Neural cell (in vitro differentiated cells): ENCODE results near the gene PTK7. TPM values are rescaled to one million over a fixed set of nuclear protein-coding genes. Genes with fewer than 3 reads are reported as not detected.

Experiments
- H2AFZ ChIP-seq: fragments of 200-600, 300-800 bp; sonication (generic), shearing (Covaris generic); 2 replicates; pipeline ENCODE4 v1.6.0; 2014; ENCODE audit warnings: low read depth, mild to moderate bottlenecking, antibody characterized with exemption, low read length, moderate library complexity
- H3F3A ChIP-seq: fragments of 200-600 bp; shearing (Covaris generic); 2 replicates; pipeline ENCODE4 v1.6.1; 2016; ENCODE audit warnings: mild to moderate bottlenecking, moderate library complexity, mixed read lengths, antibody characterized with exemption, low read length; ENCODE audit not compliant: insufficient read depth, poor library complexity, severe bottlenecking
- H3K27ac ChIP-seq: fragments of 200-600, 300-800 bp; sonication (generic), shearing (Covaris generic); 2 replicates; pipeline ENCODE4 v1.5.1; 2014; ENCODE audit warnings: mild to moderate bottlenecking, low read length, moderate library complexity
- H3K27me3 ChIP-seq: fragments of 300-800, 200-600 bp; sonication (generic), shearing (Covaris generic); 2 replicates; pipeline ENCODE4 v1.6.0; 2014; ENCODE audit warnings: mild to moderate bottlenecking, low read depth, low read length, moderate library complexity; ENCODE audit not compliant: insufficient read depth
- H3K36me3 ChIP-seq: fragments of 300-800, 200-600 bp; sonication (generic), shearing (Covaris generic); 2 replicates; pipeline ENCODE4 v1.5.1; 2014; ENCODE audit warnings: mild to moderate bottlenecking, antibody characterized with exemption, low read length, moderate library complexity; ENCODE audit not compliant: insufficient read depth
- H3K4me2 ChIP-seq: fragments of 300-800, 200-600 bp; sonication (generic), shearing (Covaris generic); 2 replicates; pipeline ENCODE4 v1.6.0; 2014; ENCODE audit warnings: mild to moderate bottlenecking, low read length
- H3K4me3 ChIP-seq: fragments of 300-800, 200-600 bp; sonication (generic), shearing (Covaris generic); 2 replicates; pipeline ENCODE4 v1.5.1; 2014; ENCODE audit warnings: mild to moderate bottlenecking, low read length, moderate library complexity
- H3K79me2 ChIP-seq: fragments of 200-600 bp; shearing (Covaris generic); replicated peaks from 2 replicates; pipeline ENCODE4 v1.6.0; 2014; ENCODE audit warnings: mild to moderate bottlenecking, low read length, moderate library complexity; ENCODE audit not compliant: insufficient read depth
- H3K9ac ChIP-seq: fragments of 300-800, 200-600 bp; sonication (generic), shearing (Covaris generic); 2 replicates; pipeline ENCODE4 v1.6.1; 2016; ENCODE audit warnings: mild to moderate bottlenecking, low read length, mixed read lengths
- H3K9me2 ChIP-seq: fragments of 200-600 bp; shearing (Covaris generic); 2 replicates; pipeline ENCODE4 v1.6.1; 2016; ENCODE audit warnings: mild to moderate bottlenecking, low read length, mixed read lengths; ENCODE audit not compliant: insufficient read depth
- H3K9me3 ChIP-seq: fragments of 200-600, 300-800 bp; sonication (generic), shearing (Covaris generic); 2 replicates; pipeline ENCODE4 v1.6.1; 2016; ENCODE audit warnings: mild to moderate bottlenecking, mixed run types, low read length, moderate library complexity, mixed read lengths
- H4K20me1 ChIP-seq: fragments of 200-600 bp; shearing (Covaris generic); 2 replicates; pipeline ENCODE4 v1.6.1; 2016; ENCODE audit warnings: mild to moderate bottlenecking, mixed run types; ENCODE audit not compliant: insufficient read depth
- EP300 ChIP-seq: fragments of 450-650 bp; conservative IDR thresholded peaks from 2 replicates; pipeline ENCODE4 v1.6.1; 2014; ENCODE audit warnings: antibody characterized with exemption, mild to moderate bottlenecking, moderate library complexity; ENCODE audit not compliant: poor library complexity, severe bottlenecking
- EZH2 ChIP-seq: fragments of 200-600, 300-800 bp; shearing (Covaris generic), sonication (generic); IDR thresholded peaks from 2 replicates; pipeline ENCODE4 v1.6.1; 2014; ENCODE audit warnings: antibody characterized with exemption, low read length, borderline replicate concordance, mild to moderate bottlenecking; ENCODE audit not compliant: insufficient read depth, poor library complexity, severe bottlenecking
- MXI1 ChIP-seq: fragments of 450-650 bp; conservative IDR thresholded peaks from 2 replicates; pipeline ENCODE4 v1.6.1; 2014; ENCODE audit warnings: antibody characterized with exemption, mild to moderate bottlenecking; ENCODE audit not compliant: poor library complexity, severe bottlenecking
- POLR2AphosphoS5 ChIP-seq: IDR thresholded peaks from 2 replicates; pipeline ENCODE4 v1.6.1; 2012
- RAD21 ChIP-seq: fragments of 450-650 bp; conservative IDR thresholded peaks from 2 replicates; pipeline ENCODE4 v1.6.1; 2014; ENCODE audit warnings: antibody characterized with exemption, mild to moderate bottlenecking, moderate library complexity
- SMC3 ChIP-seq: fragments of 450-650 bp; conservative IDR thresholded peaks from 2 replicates; pipeline ENCODE4 v1.6.1; 2014; ENCODE audit warnings: antibody characterized with exemption, mild to moderate bottlenecking, moderate library complexity; ENCODE audit not compliant: poor library complexity
- TAF1 ChIP-seq: IDR thresholded peaks from 2 replicates; pipeline ENCODE4 v1.6.1; 2012; ENCODE audit warnings: low read depth
- polyA plus RNA-seq: library from polyadenylated mRNA; depleted of rRNA; stranded (reverse); fragments of >200 nt; gene quantifications from 2 replicates; pipeline ENCODE4 v1.2.3, GENCODE V29; 2014
- TF ChIP-seq, protein P1 (sequence below): fragments of 450-650 bp; IDR thresholded peaks from 2 replicates; pipeline ENCODE4 v1.5.1; 2014; ENCODE audit warnings: antibody characterized with exemption, mild to moderate bottlenecking, moderate library complexity; ENCODE audit not compliant: poor library complexity, severe bottlenecking
- TF ChIP-seq, protein P2 (sequence below): IDR thresholded peaks from 2 replicates; pipeline ENCODE4 v1.6.1; 2012; ENCODE audit warnings: borderline replicate concordance

The PTK7 gene
- polyA plus RNA-seq, 1 donor from 2014 or later, result 32.5 TPM

DNA sequence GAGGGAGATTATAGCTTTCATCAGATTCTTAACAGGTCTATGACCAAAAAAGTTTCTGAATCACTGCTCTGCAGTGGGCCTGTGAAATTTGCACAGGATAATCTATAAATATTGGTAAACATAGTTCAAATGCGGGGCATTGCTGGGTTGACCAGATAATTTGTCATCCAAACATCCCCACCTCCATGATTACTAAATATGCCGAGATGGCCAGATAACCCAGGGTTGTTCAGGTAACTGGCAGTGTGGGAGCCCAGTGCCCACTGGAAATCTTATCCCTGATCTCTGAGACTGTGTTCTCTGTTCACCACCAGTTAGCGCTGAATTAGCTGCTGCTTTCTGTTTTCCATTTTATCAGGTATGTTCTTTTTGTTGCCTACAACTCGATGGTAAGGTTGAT, 21.4 kb downstream of the PTK7 start:
- Histone ChIP-seq H3K4me2 (no peak overlapping the region), H4K20me1 (no peaks in the 10 kb centered on the region), H3K9me3 (no peaks in the 10 kb centered on the region), H3K9ac (no peak overlapping the region), H3K9me2 (no peaks in the 10 kb centered on the region), H3K27me3 (no peaks in the 10 kb centered on the region), H3K36me3 (no peaks in the 10 kb centered on the region), H3K79me2 (peaks cover 6% of the 10 kb centered on the region), H3K4me3 (no peak overlapping the region), H3F3A (no peaks in the 10 kb centered on the region), H2AFZ (no peak overlapping the region), H3K27ac (no peak overlapping the region)
- TF ChIP-seq, protein P1, sequence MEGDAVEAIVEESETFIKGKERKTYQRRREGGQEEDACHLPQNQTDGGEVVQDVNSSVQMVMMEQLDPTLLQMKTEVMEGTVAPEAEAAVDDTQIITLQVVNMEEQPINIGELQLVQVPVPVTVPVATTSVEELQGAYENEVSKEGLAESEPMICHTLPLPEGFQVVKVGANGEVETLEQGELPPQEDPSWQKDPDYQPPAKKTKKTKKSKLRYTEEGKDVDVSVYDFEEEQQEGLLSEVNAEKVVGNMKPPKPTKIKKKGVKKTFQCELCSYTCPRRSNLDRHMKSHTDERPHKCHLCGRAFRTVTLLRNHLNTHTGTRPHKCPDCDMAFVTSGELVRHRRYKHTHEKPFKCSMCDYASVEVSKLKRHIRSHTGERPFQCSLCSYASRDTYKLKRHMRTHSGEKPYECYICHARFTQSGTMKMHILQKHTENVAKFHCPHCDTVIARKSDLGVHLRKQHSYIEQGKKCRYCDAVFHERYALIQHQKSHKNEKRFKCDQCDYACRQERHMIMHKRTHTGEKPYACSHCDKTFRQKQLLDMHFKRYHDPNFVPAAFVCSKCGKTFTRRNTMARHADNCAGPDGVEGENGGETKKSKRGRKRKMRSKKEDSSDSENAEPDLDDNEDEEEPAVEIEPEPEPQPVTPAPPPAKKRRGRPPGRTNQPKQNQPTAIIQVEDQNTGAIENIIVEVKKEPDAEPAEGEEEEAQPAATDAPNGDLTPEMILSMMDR, result no peak
- TF ChIP-seq TAF1, result no peak
- no peak for TF ChIP-seq RAD21
- no peak for TF ChIP-seq EP300
- TF ChIP-seq, protein P2, sequence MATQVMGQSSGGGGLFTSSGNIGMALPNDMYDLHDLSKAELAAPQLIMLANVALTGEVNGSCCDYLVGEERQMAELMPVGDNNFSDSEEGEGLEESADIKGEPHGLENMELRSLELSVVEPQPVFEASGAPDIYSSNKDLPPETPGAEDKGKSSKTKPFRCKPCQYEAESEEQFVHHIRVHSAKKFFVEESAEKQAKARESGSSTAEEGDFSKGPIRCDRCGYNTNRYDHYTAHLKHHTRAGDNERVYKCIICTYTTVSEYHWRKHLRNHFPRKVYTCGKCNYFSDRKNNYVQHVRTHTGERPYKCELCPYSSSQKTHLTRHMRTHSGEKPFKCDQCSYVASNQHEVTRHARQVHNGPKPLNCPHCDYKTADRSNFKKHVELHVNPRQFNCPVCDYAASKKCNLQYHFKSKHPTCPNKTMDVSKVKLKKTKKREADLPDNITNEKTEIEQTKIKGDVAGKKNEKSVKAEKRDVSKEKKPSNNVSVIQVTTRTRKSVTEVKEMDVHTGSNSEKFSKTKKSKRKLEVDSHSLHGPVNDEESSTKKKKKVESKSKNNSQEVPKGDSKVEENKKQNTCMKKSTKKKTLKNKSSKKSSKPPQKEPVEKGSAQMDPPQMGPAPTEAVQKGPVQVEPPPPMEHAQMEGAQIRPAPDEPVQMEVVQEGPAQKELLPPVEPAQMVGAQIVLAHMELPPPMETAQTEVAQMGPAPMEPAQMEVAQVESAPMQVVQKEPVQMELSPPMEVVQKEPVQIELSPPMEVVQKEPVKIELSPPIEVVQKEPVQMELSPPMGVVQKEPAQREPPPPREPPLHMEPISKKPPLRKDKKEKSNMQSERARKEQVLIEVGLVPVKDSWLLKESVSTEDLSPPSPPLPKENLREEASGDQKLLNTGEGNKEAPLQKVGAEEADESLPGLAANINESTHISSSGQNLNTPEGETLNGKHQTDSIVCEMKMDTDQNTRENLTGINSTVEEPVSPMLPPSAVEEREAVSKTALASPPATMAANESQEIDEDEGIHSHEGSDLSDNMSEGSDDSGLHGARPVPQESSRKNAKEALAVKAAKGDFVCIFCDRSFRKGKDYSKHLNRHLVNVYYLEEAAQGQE, result no peak
- TF ChIP-seq SMC3, result no peak
- TF ChIP-seq MXI1, result no peak
- TF ChIP-seq EZH2, result no peak
- TF ChIP-seq POLR2AphosphoS5, result no peak

DNA sequence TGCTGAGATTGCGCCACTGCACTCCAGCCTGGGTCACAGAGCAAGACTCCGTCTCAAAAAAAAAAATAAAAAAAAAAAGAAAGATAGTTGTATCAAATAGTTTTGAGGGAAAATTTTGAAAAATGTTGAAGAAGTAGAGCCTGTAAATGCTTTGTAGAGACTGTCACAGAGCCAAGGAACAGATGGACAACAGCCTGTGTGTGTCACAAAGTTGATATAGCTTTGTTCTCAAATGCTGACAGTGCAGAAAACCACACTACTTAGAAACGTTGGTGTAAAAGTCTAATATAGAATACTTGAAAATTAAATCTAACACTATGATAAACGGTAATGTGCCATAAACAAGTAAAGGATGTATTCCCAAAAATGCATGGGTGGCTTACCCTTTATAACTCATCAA, 25.4 kb downstream of the PTK7 start:
- Histone ChIP-seq H3K27ac (no peak overlapping the region), H3K9ac (no peak overlapping the region), H3K4me3 (no peak overlapping the region), H3K36me3 (no peaks in the 10 kb centered on the region), H2AFZ (no peak overlapping the region), H3K4me2 (no peak overlapping the region), H3F3A (no peaks in the 10 kb centered on the region), H3K9me3 (no peaks in the 10 kb centered on the region), H3K27me3 (no peaks in the 10 kb centered on the region), H3K9me2 (no peaks in the 10 kb centered on the region), H4K20me1 (no peaks in the 10 kb centered on the region), H3K79me2 (peaks cover 5% of the 10 kb centered on the region)
- TF ChIP-seq SMC3, result no peak
- TF ChIP-seq EP300, result no peak
